KG1 (cell line): ENCODE measurements around the gene FARP1.
"Not testable (repeated sequence)": the region's sequence is repeated elsewhere in the genome, so short reads cannot be mapped to it uniquely, and the experiment has no call there.

Experiments
- DNase-seq: peaks from one replicate; lab custom pipeline; 2025; lab: John Stamatoyannopoulos, UW

Gene FARP1

DNA sequence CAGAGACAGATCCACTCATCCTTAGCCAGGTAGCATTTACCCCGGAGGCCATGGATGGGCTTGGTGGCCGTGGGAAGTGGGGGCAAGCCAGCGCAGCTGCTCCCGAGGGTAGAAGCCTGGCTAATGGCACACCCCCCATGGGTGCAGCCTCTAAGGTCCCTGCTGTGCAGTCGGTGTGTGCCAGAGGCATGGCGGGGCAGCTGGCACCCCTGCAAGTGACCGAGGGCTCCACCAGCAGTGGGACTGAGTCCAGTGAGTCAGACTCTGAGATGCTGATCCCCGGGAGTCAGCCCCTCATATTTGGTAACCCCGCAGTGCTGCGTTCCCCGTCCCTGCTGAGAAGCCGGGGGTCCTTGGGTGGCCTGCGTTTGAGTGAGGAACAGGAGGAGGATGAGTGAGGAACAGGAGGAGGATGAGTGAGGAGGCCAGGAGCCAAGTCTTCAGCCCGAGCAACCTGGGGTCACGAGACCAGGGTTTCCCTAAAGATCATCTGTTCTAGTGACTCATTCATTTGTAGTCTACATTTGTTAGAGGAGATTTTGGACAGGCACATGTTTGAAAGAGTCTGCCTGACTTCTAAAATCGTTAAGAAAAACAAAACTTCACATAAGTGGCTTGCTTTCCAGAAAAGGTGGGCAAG, 253.3 kb downstream of the FARP1 start:
- DNase-seq = no peak

DNA sequence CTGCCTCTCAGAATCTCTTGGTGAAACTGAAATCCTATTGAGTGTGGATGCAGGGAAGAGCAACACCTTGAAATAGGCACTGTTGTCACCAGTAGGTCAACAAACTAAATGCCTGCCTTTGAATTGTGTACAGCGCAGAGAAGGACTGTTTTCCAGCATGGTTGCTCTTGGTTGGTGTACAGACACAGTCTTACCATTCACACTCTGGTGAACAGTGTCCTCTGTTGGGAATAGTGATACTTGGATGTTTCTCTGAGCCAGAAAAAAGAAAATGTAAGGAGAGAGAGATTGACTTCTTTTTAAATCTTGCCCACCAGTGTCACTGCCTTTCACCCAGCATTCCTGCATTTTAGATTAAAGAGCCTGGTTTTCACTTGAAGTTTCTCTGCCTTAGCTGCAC, 254.3 kb downstream of the FARP1 start:
- DNase-seq = no peak

DNA sequence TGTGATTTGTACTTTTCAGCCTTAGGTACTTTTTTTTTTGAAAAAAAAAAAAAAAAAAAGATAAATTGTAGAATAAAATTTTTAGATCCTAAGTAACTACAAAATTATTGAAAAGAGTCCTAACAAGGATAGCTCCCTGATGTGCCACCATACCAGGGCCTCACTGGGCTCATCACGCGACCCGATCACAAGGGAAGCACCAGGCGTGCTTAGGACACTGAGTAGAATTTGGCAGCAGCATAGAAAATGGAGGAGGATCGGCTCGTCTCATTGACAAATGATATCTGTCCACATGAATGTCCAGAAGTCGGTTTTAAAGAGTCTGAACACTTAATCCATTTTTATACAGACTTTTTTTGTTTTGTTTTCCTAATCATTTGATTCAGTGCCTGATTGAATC, 255.0 kb downstream of the FARP1 start:
- DNase-seq = no peak

DNA sequence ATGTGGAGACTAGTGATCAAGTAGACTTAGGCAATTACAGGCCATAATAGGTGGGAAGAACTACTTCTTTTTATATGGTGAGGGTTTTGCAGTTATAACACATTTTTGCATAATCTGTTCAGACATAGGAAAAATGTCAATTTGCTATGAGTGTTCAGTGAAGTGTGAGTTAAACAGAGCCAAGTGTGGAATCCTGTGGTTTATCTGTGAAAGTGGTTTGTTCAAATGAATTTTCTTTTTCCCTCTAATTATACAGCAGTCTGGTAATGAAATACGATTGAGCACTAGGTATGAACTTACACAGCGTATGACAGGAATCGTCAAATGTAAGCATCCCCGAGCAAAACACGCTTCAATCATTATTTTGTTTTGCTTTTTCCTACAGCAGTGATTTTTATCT, 255.7 kb downstream of the FARP1 start:
- DNase-seq = no peak

- no peak for DNase-seq
These were observed 256.9 kb downstream of the FARP1 start for GRCh38 chr13:98399756-98400155.

GRCh38 chr13:98401934-98402333, 259.0 kb downstream of the FARP1 start:
- DNase-seq = no peak

GRCh38 chr13:98403076-98403475, 260.2 kb downstream of the FARP1 start:
- DNase-seq = no peak

DNA sequence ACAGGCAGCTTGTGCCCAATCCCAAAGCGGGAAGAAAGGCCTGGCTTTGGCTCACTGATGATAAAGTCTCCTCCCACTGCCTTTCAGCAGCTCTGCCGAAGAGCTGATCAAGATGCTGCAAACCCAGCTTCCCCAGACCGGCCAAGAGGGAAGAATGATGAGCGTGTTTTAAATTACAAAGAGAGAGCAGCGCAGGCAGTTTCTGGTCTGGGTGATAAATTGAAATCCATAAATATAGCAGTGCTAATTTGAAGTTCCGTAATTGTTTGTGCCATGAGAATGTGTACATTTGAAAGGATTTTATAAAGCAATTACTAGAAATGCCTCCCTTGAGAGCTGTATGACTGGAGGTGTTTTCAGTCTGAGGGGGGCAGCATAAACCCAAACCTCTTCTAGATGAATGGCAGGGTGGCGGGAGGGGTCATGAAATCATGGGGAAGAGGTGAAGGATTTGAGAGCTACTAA, 262.2 kb downstream of the FARP1 start:
- DNase-seq = no peak

DNA sequence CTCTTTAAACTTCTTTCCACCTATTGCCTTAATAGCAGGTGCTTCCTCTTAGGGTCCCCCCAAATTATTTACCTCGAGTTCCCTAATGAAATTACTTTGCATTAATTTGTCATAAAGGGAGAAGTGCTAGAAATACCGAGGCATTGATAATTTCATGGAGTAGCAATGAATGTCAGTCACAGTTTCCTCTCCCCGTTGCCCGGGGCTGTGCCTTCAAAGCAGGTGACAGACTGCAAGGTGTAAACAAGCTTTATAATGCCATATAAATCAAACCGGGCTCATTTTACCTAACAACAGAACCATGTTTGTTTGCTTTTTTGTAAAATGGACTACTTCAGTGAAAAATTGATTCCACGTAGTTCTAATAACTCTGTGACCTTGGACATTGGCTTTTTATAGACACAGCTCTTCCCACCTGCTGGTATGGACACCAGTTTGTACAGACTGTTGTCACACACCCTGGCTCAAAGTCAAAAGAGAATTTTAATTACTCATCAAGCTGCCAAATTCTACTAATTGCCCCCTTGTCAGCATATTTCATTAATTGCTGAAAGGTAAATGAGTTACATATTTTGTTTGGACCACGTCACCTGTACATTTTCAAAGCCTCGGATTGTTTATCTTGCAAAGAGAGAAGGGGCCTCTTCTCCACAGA, 262.9 kb downstream of the FARP1 start:
- DNase-seq = no peak

- no peak for DNase-seq
These were observed 263.5 kb downstream of the FARP1 start for GRCh38 chr13:98406427-98406826.

DNA sequence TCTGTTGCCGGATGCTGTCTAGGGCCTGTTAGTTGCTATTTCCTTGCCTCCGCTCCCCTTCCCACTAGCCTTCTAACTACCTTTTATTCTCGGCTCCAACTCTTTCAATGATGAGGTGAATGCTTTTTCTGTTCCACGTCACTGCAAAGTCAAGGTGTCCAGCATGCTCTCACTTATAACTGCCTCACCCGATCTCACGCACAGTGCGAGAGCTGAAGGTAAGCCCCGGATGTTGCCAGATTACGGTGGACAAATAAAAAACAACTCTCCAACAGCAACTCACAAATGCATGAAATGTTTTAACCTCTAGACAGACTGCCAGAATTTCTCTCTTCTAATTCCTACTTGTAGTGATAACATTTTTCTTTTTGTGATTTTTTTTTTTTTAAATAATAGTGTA, 264.1 kb downstream of the FARP1 start:
- no peak for DNase-seq

- DNase-seq = no peak
These were observed 264.7 kb downstream of the FARP1 start for GRCh38 chr13:98407575-98407974.

DNA sequence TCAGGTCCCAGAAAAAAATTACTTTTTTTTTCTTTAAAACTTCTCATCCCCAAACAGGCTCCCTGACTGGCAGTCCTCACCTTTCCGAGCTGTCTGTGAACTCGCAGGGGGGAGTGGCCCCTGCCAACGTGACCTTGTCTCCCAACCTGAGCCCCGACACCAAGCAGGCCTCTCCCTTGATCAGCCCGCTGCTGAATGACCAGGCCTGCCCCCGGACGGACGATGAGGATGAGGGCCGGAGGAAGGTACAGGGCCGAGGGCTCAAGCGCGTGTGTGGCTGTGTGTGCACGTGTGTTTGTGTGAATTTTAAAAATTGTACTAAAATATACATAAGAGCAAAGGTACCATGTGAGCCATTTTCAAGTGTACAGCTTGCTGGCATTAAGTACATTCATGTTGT, 266.4 kb downstream of the FARP1 start:
- DNase-seq = no peak

DNA sequence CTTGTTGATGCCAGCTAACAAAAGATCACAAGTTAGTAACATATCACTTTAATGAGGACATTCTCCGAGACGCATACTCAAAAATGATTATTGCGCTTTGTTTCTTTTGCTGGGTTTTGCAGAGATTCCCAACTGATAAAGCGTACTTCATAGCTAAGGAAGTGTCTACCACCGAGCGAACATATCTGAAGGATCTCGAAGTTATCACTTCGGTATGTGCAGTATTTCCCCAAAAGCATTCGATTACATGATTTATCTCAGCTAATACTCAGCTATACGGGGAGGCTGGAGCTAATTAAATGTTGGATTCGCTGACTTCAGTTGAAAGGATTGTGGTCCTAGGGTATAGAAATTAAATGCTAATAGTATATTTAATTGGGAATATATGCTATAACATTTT, 267.7 kb downstream of the FARP1 start:
- DNase-seq = no peak

- no peak for DNase-seq
These were observed 268.1 kb downstream of the FARP1 start for GRCh38 chr13:98411013-98411412.

DNA sequence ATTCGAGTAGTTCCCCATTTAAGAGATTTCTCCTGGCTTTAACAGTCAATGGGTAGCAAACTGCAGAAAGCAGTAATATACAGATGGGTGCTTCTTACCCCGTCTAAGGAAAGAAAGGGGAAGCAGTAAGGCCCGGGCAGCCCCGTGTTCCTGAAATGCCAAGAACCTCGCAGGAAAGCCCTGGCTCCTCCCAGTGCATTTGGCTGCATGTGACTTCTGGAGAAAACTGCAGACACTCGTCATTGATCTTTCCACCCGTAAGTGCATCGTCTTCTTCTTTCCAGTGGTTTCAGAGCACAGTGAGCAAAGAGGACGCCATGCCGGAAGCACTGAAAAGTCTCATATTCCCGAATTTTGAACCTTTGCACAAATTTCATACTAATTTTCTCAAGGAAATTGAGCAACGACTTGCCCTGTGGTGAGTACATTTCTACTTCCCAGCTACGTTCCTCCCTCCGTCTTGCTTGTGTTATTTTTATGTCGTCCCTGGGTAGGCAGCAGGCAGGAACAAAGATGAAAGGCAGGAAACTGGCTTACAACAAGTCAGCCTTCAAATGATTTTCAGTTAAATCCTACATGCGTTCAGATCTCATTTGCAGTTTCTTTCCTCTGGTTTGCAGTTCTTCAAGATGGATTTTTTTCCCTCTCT, 268.8 kb downstream of the FARP1 start:
- no peak for DNase-seq

DNA sequence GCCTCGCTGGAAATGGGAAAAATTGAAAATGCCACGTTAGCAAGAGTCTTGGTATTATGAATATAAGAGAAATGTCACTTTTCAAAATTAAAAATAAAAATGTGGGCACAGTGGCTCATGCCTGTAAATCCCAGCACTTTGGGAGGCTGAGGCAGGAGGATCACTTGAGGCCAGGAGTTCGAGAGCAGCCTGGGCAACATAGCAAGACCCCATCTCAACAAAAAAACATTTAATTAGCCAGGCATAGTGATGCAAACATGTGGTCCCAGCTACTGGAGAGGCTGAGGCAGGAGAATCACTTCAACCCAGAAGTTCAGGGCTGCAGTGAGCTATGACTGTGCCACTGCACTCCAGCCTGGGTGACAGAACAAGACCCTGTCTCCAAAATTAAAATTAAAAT, 270.4 kb downstream of the FARP1 start:
- not testable (repeated sequence) for DNase-seq

DNA sequence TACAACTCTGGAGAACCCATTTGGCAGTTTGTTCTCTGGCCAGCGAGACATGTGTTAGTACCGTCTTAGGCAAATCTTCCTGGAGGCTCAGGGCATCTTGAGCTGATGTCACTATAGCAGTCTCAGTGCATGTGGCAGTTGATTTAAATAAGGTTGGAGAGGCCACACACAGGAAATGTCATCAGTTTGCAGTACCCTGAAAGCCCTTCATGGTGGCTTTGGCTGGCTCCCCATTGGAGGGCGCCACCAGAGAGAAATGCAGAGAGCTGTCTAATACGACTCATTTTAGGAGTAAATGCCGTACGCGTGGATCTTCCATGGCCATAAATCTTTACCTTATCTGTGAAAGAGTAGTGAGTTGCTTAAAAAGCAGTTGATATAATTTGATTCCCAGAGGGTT, 270.9 kb downstream of the FARP1 start:
- no peak for DNase-seq

- DNase-seq = no peak
These were observed 272.6 kb downstream of the FARP1 start for GRCh38 chr13:98415326-98416070.

DNA sequence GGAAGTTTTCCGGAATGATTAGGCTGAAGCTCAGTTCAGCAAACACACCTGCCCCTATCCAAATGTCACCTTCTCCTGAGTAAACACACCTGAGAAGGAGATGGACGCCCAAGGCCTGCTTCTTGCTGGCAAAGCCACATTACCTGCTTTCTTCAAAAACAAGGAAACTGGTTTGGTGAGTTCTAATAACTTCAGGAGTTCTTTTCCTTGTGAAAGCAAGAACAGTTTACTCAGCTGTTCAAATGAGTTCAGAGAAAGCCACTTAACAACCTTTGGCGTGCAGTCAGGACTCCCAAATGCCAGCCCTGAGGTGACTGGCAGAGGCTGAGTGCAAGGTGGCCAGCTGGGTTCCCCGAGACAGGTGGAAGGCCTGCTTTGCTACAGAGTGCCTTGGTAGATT, 273.5 kb downstream of the FARP1 start:
- DNase-seq = no peak

GRCh38 chr13:98419786-98420553, 277.1 kb downstream of the FARP1 start:
- no peak for DNase-seq

- DNase-seq = no peak
These were observed 277.8 kb downstream of the FARP1 start for GRCh38 chr13:98420554-98421175.
